H1 (cell line): ENCODE measurements around the gene MYOM1. TPM values are rescaled to one million over a fixed set of nuclear protein-coding genes. Genes with fewer than 3 reads are reported as not detected.
A peak's percentile ranks its signal among the peaks of the same experiment; 100 is the strongest.

Experiments
- CTCF ChIA-PET: fragments of 300-600 bp; sonication (Branson Sonifier 250); formaldehyde crosslinking; loops from one replicate; lab custom pipeline; 2021; ENCODE audit not compliant: partially characterized antibody; lab: Charles Lee
- POLR2A ChIA-PET: fragments of 300-600 bp; sonication (Branson Sonifier 250); formaldehyde crosslinking; loops from one replicate; lab custom pipeline; 2021; ENCODE audit warnings: inconsistent platforms; ENCODE audit not compliant: partially characterized antibody; lab: Charles Lee
- DNase-seq, 2 experiments: peaks; one replicate each; pipeline versions ENCODE4 v3.0.0 to v3.0.0-alpha.2; 2010 to 2022; ENCODE audit warnings: low spot score in 2 of 2, low read depth in 1 of 2, mixed read lengths in 1 of 2
- FAIRE-seq: peaks from 2 replicates; lab custom pipeline; 2011; peaks lifted over from hg19 to GRCh38; lab: Jason Lieb, UNC
- H2AFZ ChIP-seq: 2 replicates; pipeline ENCODE4 v1.8.1; 2012; ENCODE audit warnings: low read length, inconsistent platforms
- H2AK5ac ChIP-seq: 2 replicates; pipeline ENCODE4 v1.6.1; 2013; ENCODE audit warnings: low read depth, low read length
- H2BK120ac ChIP-seq: replicated peaks from 2 replicates; pipeline ENCODE3; 2013; ENCODE audit warnings: low read depth, low read length, inconsistent platforms
- H2BK12ac ChIP-seq: 2 replicates; pipeline ENCODE4 v1.6.1; 2013; ENCODE audit warnings: low read depth, low read length
- H2BK15ac ChIP-seq: 2 replicates; pipeline ENCODE4 v1.6.1; 2013; ENCODE audit warnings: low read length
- H2BK20ac ChIP-seq: 2 replicates; pipeline ENCODE4 v1.6.1; 2013; ENCODE audit warnings: low read length
- H2BK5ac ChIP-seq: 2 replicates; pipeline ENCODE4 v1.6.1; 2013; ENCODE audit warnings: low read depth, low read length
- H3K14ac ChIP-seq: 2 replicates; pipeline ENCODE4 v1.6.1; 2013; ENCODE audit warnings: inconsistent platforms; ENCODE audit not compliant: insufficient read length
- H3K18ac ChIP-seq: 2 replicates; pipeline ENCODE4 v1.6.1; 2013; ENCODE audit warnings: low read length; ENCODE audit errors: extremely low read depth
- H3K23ac ChIP-seq: 2 replicates; pipeline ENCODE4 v1.6.1; 2013; ENCODE audit warnings: inconsistent platforms; ENCODE audit not compliant: insufficient read length
- H3K23me2 ChIP-seq: 2 replicates; pipeline ENCODE4 v1.6.1; 2013; ENCODE audit warnings: low read depth, low read length
- H3K27ac ChIP-seq: 2 replicates; pipeline ENCODE4 v1.6.1; 2011; ENCODE audit warnings: low read depth, low read length, inconsistent platforms
- H3K27me3 ChIP-seq, 4 experiments: replicated peaks in 1 of 4; 1 replicate in 1 of 4; 2 replicates in 3 of 4; pipeline versions ENCODE4 v1.6.1 to v1.8.1; 2011 to 2013; ENCODE audit warnings: low read length in 3 of 4, mild to moderate bottlenecking in 3 of 4, inconsistent platforms in 2 of 4, mixed read lengths in 2 of 4, moderate library complexity in 1 of 4; ENCODE audit not compliant: control insufficient read depth in 3 of 4, insufficient read depth in 3 of 4; ENCODE audit errors: extremely low read depth in 1 of 4
- H3K36me3 ChIP-seq, 4 experiments: 2 replicates each; pipeline versions ENCODE4 v1.6.1 to v1.8.1; 2011 to 2013; ENCODE audit warnings: mild to moderate bottlenecking in 4 of 4, low read length in 3 of 4, moderate library complexity in 2 of 4, control low read depth in 1 of 4, inconsistent platforms in 1 of 4; ENCODE audit not compliant: insufficient read depth in 4 of 4, control insufficient read depth in 2 of 4
- H3K4ac ChIP-seq: replicated peaks from 2 replicates; pipeline ENCODE3; 2013; ENCODE audit warnings: low read length, low read depth, mixed read lengths, inconsistent platforms; ENCODE audit not compliant: insufficient read length
- H3K4me1 ChIP-seq, 4 experiments: replicated peaks in 1 of 4; 1 replicate in 1 of 4; 2 replicates in 3 of 4; pipeline versions ENCODE4 v1.6.1 to v1.8.1; 2011 to 2013; ENCODE audit warnings: low read length in 3 of 4, inconsistent platforms in 2 of 4, mixed read lengths in 1 of 4; ENCODE audit not compliant: insufficient read depth in 4 of 4, control insufficient read depth in 3 of 4
- H3K4me2 ChIP-seq, 2 experiments: 2 replicates each; pipeline versions ENCODE4 v1.6.1 to v1.8.1; 2011 to 2013; ENCODE audit warnings: low read depth in 2 of 2, low read length in 2 of 2, control low read depth in 1 of 2, inconsistent platforms in 1 of 2, mild to moderate bottlenecking in 1 of 2; ENCODE audit not compliant: insufficient read depth in 1 of 2
- H3K4me3 ChIP-seq, 4 experiments: fragments of 200-600, 300-600 bp in 1 of 4; sonication (generic), shearing (Covaris generic), sonication (Bioruptor Twin) in 1 of 4; 2 replicates each; pipeline versions ENCODE4 v1.5.1 to v1.8.1; 2011 to 2016; ENCODE audit warnings: low read length in 4 of 4, low read depth in 3 of 4, control low read depth in 2 of 4, inconsistent platforms in 2 of 4, mild to moderate bottlenecking in 2 of 4, mixed read lengths in 1 of 4, moderate library complexity in 1 of 4; ENCODE audit not compliant: insufficient read depth in 2 of 4; ENCODE audit errors: extremely low read depth in 1 of 4
- H3K56ac ChIP-seq: replicated peaks from 2 replicates; pipeline ENCODE3; 2013; ENCODE audit warnings: low read depth, mild to moderate bottlenecking, mixed read lengths, low read length, inconsistent platforms; ENCODE audit not compliant: insufficient read length
- H3K79me1 ChIP-seq: 2 replicates; pipeline ENCODE4 v1.6.1; 2013; ENCODE audit warnings: low read depth, low read length, control low read depth
- H3K79me2 ChIP-seq, 2 experiments: 2 replicates each; pipeline versions ENCODE4 v1.6.1 to v1.8.1; 2012 to 2013; ENCODE audit warnings: low read length in 2 of 2, mild to moderate bottlenecking in 2 of 2, inconsistent platforms in 1 of 2; ENCODE audit not compliant: insufficient read depth in 2 of 2, control insufficient read depth in 1 of 2
- H3K9ac ChIP-seq, 4 experiments: replicated peaks in 1 of 4; 1 replicate in 1 of 4; 2 replicates in 3 of 4; pipeline versions ENCODE4 v1.6.1 to v1.8.1; 2011 to 2013; ENCODE audit warnings: low read depth in 3 of 4, low read length in 3 of 4, control low read depth in 2 of 4, mild to moderate bottlenecking in 2 of 4, moderate library complexity in 2 of 4, inconsistent platforms in 1 of 4; ENCODE audit errors: extremely low read depth in 1 of 4
- H3K9me3 ChIP-seq, 2 experiments: 2 replicates each; pipeline versions ENCODE4 v1.6.1 to v1.8.1; 2012 to 2013; ENCODE audit warnings: mild to moderate bottlenecking in 2 of 2, moderate library complexity in 2 of 2, control low read depth in 1 of 2, inconsistent platforms in 1 of 2, low read depth in 1 of 2, low read length in 1 of 2, mixed read lengths in 1 of 2; ENCODE audit not compliant: insufficient read depth in 2 of 2
- H4K20me1 ChIP-seq, 2 experiments: replicated peaks in 1 of 2; 2 replicates each; pipeline versions ENCODE3 to v1.8.1; 2011 to 2013; ENCODE audit warnings: inconsistent platforms in 2 of 2, low read length in 2 of 2, mild to moderate bottlenecking in 1 of 2; ENCODE audit not compliant: insufficient read depth in 2 of 2, control insufficient read depth in 1 of 2
- H4K5ac ChIP-seq: 2 replicates; pipeline ENCODE4 v1.6.1; 2013; ENCODE audit warnings: low read length, low read depth, mixed read lengths, inconsistent platforms; ENCODE audit not compliant: insufficient read length
- H4K8ac ChIP-seq: 2 replicates; pipeline ENCODE4 v1.8.0; 2013; ENCODE audit warnings: mild to moderate bottlenecking, moderate library complexity, low read length, inconsistent platforms; ENCODE audit not compliant: insufficient read depth; ENCODE audit errors: extremely low read depth
- H4K91ac ChIP-seq: replicated peaks from 2 replicates; pipeline ENCODE3; 2013; ENCODE audit warnings: low read length, mixed read lengths, inconsistent platforms; ENCODE audit not compliant: insufficient read length
- PHF8 ChIP-seq: fragments of 200-600 bp; sonication (generic); conservative IDR thresholded peaks from 2 replicates; pipeline ENCODE4 v1.7.1; 2012; ENCODE audit warnings: low read depth, mild to moderate bottlenecking, inconsistent platforms, low read length, moderate library complexity
- TCF12 ChIP-seq: IDR thresholded peaks from 2 replicates; pipeline ENCODE4 v1.6.1; 2011; ENCODE audit warnings: low read depth, mild to moderate bottlenecking, low read length
- WGBS, 2 experiments: shearing (Covaris generic) in 1 of 2; methylation state at CpG; one replicate each; pipeline versions ENCODE4 v1.1.6 to v1.1.7; 2013 to 2015; ENCODE audit warnings: low lambda C conversion rate in 2 of 2, mixed read lengths in 2 of 2, inconsistent platforms in 1 of 2, low coverage in 1 of 2, missing lambda C conversion rate in 1 of 2; ENCODE audit not compliant: insufficient replicate concordance in 2 of 2, insufficient coverage in 1 of 2, insufficient read length in 1 of 2; ENCODE audit errors: extremely low coverage in 1 of 2, missing lambda C conversion rate in 1 of 2; 5-methylcytosine and 5-hydroxymethylcytosine counted together
- polyA plus RNA-seq, 7 experiments: library from polyadenylated mRNA; depleted of rRNA in 3 of 7; stranded (reverse) in 5 of 7; unstranded in 2 of 7; fragments of >200 nt in 5 of 7; fragments of 200-250 nt in 2 of 7; gene quantifications; 1 replicate in 5 of 7; 2 replicates in 1 of 7; 4 replicates in 1 of 7; pipeline versions ENCODE4 v1.2.1 to v1.2.3, GENCODE V29; 2011 to 2013; ENCODE audit warnings: missing spikeins in 2 of 7, mixed read lengths in 2 of 7
- total RNA-seq: library from RNA; stranded (reverse); fragmentation: NEBNext Ultra II Directional; extraction: Animal tissue kit (Norgen Biotek cat#: 25700); gene quantifications from 2 replicates; pipeline ENCODE4 v1.2.1, GENCODE V29; 2021

MYOM1 gene
- total and polyA plus RNA-seq, 2 of the 8 experiments (the other 6 are each of a cell fraction or from before 2014, with no cell fraction given), result 0.06 to 0.32 TPM

GRCh38 chr18:3058328-3059191, 161.2 kb downstream of the MYOM1 start:
- Histone ChIP-seq H3K4me3 (no peak overlapping the region), H2BK15ac (no peak overlapping the region), H2AK5ac (no peak overlapping the region; the same call in 1 of the 2 replicates), H2BK5ac (no peak overlapping the region), H3K23me2 (no peaks in the 10 kb centered on the region), H2BK12ac (peak overlapping the region; percentile 18; the same call in 1 of the 2 replicates), H3K14ac (no peak overlapping the region), H3K9me3 (no peaks in the 10 kb centered on the region), H3K36me3 (no peaks in the 10 kb centered on the region), H2AFZ (no peak overlapping the region), H3K56ac (no peak overlapping the region), H3K27ac (no peak overlapping the region), H3K23ac (no peak overlapping the region), H3K4me1 (no peaks in the 10 kb centered on the region), H2BK120ac (no peak overlapping the region), H4K8ac (no peak overlapping the region), H4K91ac (no peak overlapping the region), H3K18ac (no peak overlapping the region), H3K79me2 (no peaks in the 10 kb centered on the region), H4K5ac (no peak overlapping the region), H2BK20ac (no peak overlapping the region), H3K27me3 (no peaks in the 10 kb centered on the region), H3K79me1 (no peaks in the 10 kb centered on the region), H3K4me2 (no peak overlapping the region), H3K9ac (no peak overlapping the region), H4K20me1 (no peaks in the 10 kb centered on the region), H3K4ac (no peak overlapping the region)
- POLR2A ChIA-PET, result no interaction called here
- TF ChIP-seq TCF12 (no peak), PHF8 (no peak)
- CTCF ChIA-PET, result no interaction called here
- DNase-seq, result no peak
- no peak for FAIRE-seq
- 89% methylated on average over 6 of the region's 6 CpGs; no CpG with 5 or more reads in 1 of the 2 experiments for WGBS, 2 experiments
